A673 (cell line): Measurements from ENCODE around the gene HMCES. TPM values are rescaled to one million over a fixed set of nuclear protein-coding genes. Genes with fewer than 3 reads are reported as not detected.
"Not testable (repeated sequence)": the region's sequence is repeated elsewhere in the genome, so short reads cannot be mapped to it uniquely, and the experiment has no call there.

Source experiments
- BruUV-seq: library from RNA; stranded (reverse); fragments of 400-500 nt; replicated peaks from 2 replicates; lab custom pipeline; 2021; lab: Mats Ljungman, UMichigan
- CTCF ChIA-PET: fragments of 300-600 bp; sonication (Branson Sonifier 250); formaldehyde crosslinking; loops from one replicate; lab custom pipeline; 2022; ENCODE audit warnings: antibody characterized with exemption; lab: Charles Lee
- POLR2A ChIA-PET: fragments of 300-600 bp; sonication (Branson Sonifier 250); formaldehyde crosslinking; loops from one replicate; lab custom pipeline; 2022; ENCODE audit warnings: antibody characterized with exemption; ENCODE audit not compliant: low non-redundant PET; lab: Charles Lee
- DNase-seq: peaks from one replicate; pipeline ENCODE4 v3.0.0-alpha.2; 2015; ENCODE audit warnings: low spot score
- H3K27ac ChIP-seq: fragments of 200-600 bp; sonication (generic); 2 replicates; pipeline ENCODE4 v1.5.1; 2016; ENCODE audit warnings: mixed run types, low read depth, mild to moderate bottlenecking, mixed read lengths, antibody characterized with exemption, low read length; ENCODE audit not compliant: poor library complexity, severe bottlenecking
- H3K27me3 ChIP-seq: fragments of 200-600 bp; sonication (generic); replicated peaks from 2 replicates; pipeline ENCODE4 v1.6.1; 2017; ENCODE audit warnings: mixed run types, low read depth, mild to moderate bottlenecking, mixed read lengths, antibody characterized with exemption, low read length; ENCODE audit not compliant: insufficient read depth, poor library complexity
- H3K36me3 ChIP-seq: fragments of 200-600 bp; sonication (generic); 2 replicates; pipeline ENCODE4 v1.6.1; 2016; ENCODE audit warnings: mixed run types, mild to moderate bottlenecking, mixed read lengths, antibody characterized with exemption, low read length; ENCODE audit not compliant: insufficient read depth, poor library complexity, severe bottlenecking
- H3K4me1 ChIP-seq: fragments of 200-600 bp; sonication (generic); 2 replicates; pipeline ENCODE4 v1.6.1; 2017; ENCODE audit warnings: mixed run types, mild to moderate bottlenecking, mixed read lengths, antibody characterized with exemption, low read length; ENCODE audit not compliant: insufficient read depth, poor library complexity, severe bottlenecking
- H3K4me3 ChIP-seq: fragments of 200-600 bp; sonication (generic); 2 replicates; pipeline ENCODE4 v1.5.1; 2016; ENCODE audit warnings: low read depth, mixed run types, mild to moderate bottlenecking, mixed read lengths, low read length; ENCODE audit not compliant: poor library complexity, severe bottlenecking
- H3K9me3 ChIP-seq: fragments of 200-600 bp; sonication (generic); 2 replicates; pipeline ENCODE4 v1.6.1; 2016; ENCODE audit warnings: mixed run types, low read depth, mild to moderate bottlenecking, mixed read lengths, antibody characterized with exemption, low read length; ENCODE audit not compliant: poor library complexity, severe bottlenecking
- EZH2 ChIP-seq: fragments of 200-600 bp; sonication (generic); IDR thresholded peaks from 2 replicates; pipeline ENCODE4 v1.6.1; 2017; ENCODE audit warnings: borderline replicate concordance, low read depth, mild to moderate bottlenecking, mixed read lengths, antibody characterized with exemption, low read length; ENCODE audit not compliant: poor library complexity, severe bottlenecking
- intact Hi-C: fragments of 100-400 bp; cut with micrococcal nuclease; formaldehyde crosslinking; loops from one replicate; pipeline ENCODE4 v1.10.0; 2022; ENCODE audit not compliant: unreplicated experiment
- total RNA-seq: library from RNA; stranded (reverse); gene quantifications from 2 replicates; pipeline ENCODE4 v1.2.3, GENCODE V29; 2021
- TF ChIP-seq, protein P1 (sequence below): fragments of 300-800, 200-600 bp; sonication (generic); conservative IDR thresholded peaks from 2 replicates; pipeline ENCODE4 v1.5.1; 2017; ENCODE audit warnings: low read depth, mild to moderate bottlenecking, antibody characterized with exemption, low read length, moderate library complexity, mixed read lengths

The HMCES gene
- total RNA-seq, 1 experiment from 2014 or later = 52.2 TPM

DNA sequence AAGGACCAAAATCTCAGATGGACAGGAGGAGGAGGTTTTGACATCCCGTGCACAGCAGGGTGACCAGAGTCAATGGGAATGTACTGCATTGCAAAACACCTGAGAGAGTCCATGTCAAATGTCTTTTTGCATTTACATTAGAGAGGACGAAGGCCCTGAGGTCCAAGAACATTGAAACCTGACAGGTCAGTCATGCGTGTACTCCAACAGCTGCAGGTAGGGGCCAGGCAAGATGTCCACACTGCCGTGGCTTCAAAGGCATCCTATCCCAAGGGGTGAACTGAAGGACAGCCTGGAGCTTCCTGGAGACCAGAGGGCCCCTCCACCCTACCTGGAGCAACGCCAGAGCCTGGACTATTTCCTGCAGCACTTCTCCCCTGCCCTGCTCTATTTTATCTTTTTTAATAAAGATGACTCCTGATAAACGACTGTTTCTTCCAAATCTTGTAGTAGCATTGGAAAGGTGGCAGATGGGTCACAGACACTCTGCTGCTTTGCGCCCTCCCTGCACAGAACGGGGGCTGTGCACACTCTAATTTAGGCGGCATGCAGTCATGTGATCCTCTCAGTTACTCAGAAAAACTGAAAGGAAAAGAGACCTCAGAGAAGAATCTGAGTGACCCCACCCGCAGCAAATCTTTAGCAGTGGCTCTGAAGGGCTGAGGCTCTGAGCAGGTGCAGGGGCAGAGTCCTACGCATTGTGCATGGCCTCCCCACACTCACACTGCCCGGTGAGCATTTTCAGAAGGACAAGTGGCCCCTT lies 68.2 kb downstream of the HMCES start:
- DNase-seq = no peak
- Histone ChIP-seq H3K4me1 (no peaks in the 10 kb centered on the region), H3K4me3 (no peak overlapping the region), H3K9me3 (no peaks in the 10 kb centered on the region), H3K27me3 (peaks cover 5% of the 10 kb centered on the region), H3K36me3 (no peaks in the 10 kb centered on the region), H3K27ac (no peak overlapping the region)
- POLR2A ChIA-PET = no interaction called here
- BruUV-seq = no TSS peak
- TF ChIP-seq EZH2 = no peak
- TF ChIP-seq, protein P1, sequence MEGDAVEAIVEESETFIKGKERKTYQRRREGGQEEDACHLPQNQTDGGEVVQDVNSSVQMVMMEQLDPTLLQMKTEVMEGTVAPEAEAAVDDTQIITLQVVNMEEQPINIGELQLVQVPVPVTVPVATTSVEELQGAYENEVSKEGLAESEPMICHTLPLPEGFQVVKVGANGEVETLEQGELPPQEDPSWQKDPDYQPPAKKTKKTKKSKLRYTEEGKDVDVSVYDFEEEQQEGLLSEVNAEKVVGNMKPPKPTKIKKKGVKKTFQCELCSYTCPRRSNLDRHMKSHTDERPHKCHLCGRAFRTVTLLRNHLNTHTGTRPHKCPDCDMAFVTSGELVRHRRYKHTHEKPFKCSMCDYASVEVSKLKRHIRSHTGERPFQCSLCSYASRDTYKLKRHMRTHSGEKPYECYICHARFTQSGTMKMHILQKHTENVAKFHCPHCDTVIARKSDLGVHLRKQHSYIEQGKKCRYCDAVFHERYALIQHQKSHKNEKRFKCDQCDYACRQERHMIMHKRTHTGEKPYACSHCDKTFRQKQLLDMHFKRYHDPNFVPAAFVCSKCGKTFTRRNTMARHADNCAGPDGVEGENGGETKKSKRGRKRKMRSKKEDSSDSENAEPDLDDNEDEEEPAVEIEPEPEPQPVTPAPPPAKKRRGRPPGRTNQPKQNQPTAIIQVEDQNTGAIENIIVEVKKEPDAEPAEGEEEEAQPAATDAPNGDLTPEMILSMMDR = no peak
- intact Hi-C loops = no loop called here
- CTCF ChIA-PET = no interaction called here

DNA sequence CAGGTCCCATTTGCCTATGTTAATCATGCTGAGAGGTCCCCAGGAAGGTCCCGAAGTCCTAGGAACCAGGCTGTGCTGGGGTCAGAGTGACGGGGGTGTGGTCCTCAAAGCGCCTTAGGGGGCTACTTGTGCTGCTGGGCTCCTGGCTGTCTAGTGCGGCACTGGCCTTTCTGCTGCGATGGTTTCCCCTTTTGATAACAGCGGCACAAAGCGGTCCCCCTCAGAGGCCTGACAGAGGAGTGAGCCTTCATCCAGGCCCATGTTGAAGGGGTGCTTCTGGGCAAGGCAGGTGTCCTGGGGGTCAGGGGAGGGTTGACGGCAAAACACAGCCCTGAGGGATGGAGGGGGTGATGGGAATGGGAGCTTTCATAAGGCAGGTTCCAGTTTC lies 68.8 kb downstream of the HMCES start:
- ChIA-PET CTCF (no interaction called here), POLR2A (no interaction called here)
- H3K27ac ChIP-seq = no peak overlapping the region
- DNase-seq = no peak
- no peak overlapping the region for H3K4me3 ChIP-seq
- intact Hi-C loops = no loop called here
- no peaks in the 10 kb centered on the region for H3K4me1 ChIP-seq
- peaks cover 5% of the 10 kb centered on the region for H3K27me3 ChIP-seq
- H3K9me3 ChIP-seq = no peaks in the 10 kb centered on the region
- no TSS peak for BruUV-seq
- no peaks in the 10 kb centered on the region for H3K36me3 ChIP-seq
- TF ChIP-seq, protein P1 = no peak
- TF ChIP-seq EZH2 = no peak

DNA sequence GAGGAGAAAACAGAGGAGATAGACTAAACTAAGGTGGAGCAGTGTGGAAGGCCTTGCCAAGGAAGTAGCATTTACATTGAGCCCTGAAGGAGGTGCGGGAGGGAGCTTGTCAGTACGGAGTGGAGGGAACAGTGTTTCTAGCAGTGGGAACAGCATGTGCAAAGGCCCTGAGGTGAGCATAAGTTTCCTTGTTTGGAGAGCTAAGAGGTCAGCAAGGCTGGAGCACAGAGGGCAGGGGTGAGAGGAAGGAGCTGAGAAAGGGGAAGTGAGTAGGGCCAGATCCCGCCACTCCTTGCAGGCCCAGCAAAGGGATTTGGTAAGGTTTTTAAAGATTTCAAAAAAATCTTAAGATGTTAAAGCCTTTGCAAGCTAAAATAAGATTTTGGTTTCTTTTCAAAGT lies 70.1 kb downstream of the HMCES start:
- intact Hi-C loops = no loop called here
- Histone ChIP-seq H3K4me1 (no peaks in the 10 kb centered on the region), H3K27me3 (peaks cover 5% of the 10 kb centered on the region), H3K4me3 (no peak overlapping the region), H3K27ac (no peak overlapping the region), H3K9me3 (no peaks in the 10 kb centered on the region), H3K36me3 (no peaks in the 10 kb centered on the region)
- CTCF ChIA-PET = no interaction called here
- no peak for TF ChIP-seq EZH2
- TF ChIP-seq, protein P1 = no peak
- POLR2A ChIA-PET = no interaction called here
- no TSS peak for BruUV-seq
- no peak for DNase-seq

DNA sequence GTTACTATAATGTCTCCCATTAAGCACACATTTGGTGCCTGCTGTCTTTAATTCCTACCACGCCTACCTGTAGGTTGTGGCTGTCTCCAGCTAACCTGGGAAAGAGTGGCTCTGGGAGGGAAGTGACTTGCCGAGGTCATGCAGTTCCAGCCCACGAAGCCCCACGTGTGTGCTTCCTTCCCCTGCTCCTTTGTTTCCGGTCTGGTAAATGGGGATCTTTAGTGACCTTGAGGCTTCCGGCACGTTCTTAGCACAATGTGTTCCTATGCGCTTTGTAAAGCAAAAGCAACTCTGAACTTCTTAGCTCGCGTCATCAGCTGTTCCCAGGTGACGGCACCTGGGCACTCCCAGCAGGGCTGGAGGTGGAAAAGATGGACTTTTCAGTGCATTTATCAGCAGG lies 70.5 kb downstream of the HMCES start:
- H3K27me3 ChIP-seq, H3K4me1 ChIP-seq, H3K9me3 ChIP-seq, BruUV-seq, DNase-seq, H3K4me3 ChIP-seq, CTCF ChIA-PET, intact Hi-C loops, POLR2A ChIA-PET, H3K36me3 ChIP-seq, H3K27ac ChIP-seq: not testable (repeated sequence)
